Activated T-helper 9 cell treated with anti-CD3 and anti-CD28 coated beads, Interleukin-2, amount 50 U/mL, for 16 hours (primary cell): ENCODE data around the gene TSC2.
A peak's percentile ranks its signal among the peaks of the same experiment; 100 is the strongest.
"Not testable (repeated sequence)": the region's sequence is repeated elsewhere in the genome, so short reads cannot be mapped to it uniquely, and the experiment has no call there.

Source experiments
- DNase-seq: peaks from one replicate; pipeline ENCODE4 v3.0.0-alpha.2; 2020; ENCODE audit warnings: low read depth

The TSC2 gene

GRCh38 chr16:2009791-2010510 is 37.8 kb upstream of the TSC2 start, which contains the start of gene ZNF598:
TSS of gene ZNF598 (minus strand) at chr16:2009821.
- DNase-seq = peak; percentile 68

- DNase-seq = not testable (repeated sequence)
Observed at GRCh38 chr16:2011726-2012125, 36.1 kb upstream of the TSC2 start.

GRCh38 chr16:2013527-2013926 is 34.3 kb upstream of the TSC2 start:
- DNase-seq = no peak

DNA sequence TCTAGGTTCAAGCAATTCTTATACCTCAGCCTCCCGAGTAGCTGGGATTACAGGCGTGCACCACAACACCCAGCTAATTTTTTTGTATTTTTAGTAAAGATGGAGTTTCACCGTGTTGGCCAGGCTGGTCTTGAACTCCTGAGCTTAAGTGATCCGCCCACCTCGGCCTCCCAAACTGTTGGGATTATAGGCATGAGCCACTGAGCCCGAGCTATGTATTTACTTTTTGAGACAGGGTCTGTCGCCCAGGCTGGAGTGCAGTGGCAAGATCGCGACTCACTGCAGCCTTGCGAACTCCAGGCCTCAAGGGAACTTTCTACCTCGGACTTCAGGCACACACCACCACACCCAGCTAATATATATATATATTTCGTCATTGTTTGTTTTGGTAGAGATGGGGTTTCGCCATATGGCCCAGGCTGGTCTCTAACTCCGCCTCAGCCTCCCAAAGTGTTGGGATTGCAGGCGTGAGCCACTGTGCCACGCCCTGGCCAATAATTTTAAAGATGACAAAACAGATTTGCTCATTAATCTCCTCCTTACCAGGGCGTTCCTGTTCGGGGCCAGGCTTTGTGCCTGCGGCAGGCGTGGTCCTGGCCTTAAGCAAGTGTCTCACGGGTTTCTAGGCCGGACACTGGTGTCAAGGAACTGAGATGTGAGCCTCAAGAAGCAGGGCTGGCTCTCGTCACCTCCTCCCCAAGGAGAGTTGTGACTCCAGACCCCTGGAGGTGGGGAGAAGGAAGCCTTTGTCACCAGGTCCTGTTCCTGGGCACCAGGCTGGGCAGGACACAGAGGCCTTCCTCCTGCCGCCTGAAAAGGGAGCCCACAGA is 32.5 kb upstream of the TSC2 start:
- DNase-seq = no peak

GRCh38 chr16:2015947-2016208 is 31.9 kb upstream of the TSC2 start:
- no peak for DNase-seq

- no peak for DNase-seq
Observed at GRCh38 chr16:2016407-2016922, 31.3 kb upstream of the TSC2 start.

- no peak for DNase-seq
Observed at GRCh38 chr16:2019518-2019920, 28.3 kb upstream of the TSC2 start, which contains the start of gene NPW. TSS of gene NPW (plus strand) at chr16:2019785.

GRCh38 chr16:2019921-2020831 is 27.6 kb upstream of the TSC2 start:
- no peak for DNase-seq

DNA sequence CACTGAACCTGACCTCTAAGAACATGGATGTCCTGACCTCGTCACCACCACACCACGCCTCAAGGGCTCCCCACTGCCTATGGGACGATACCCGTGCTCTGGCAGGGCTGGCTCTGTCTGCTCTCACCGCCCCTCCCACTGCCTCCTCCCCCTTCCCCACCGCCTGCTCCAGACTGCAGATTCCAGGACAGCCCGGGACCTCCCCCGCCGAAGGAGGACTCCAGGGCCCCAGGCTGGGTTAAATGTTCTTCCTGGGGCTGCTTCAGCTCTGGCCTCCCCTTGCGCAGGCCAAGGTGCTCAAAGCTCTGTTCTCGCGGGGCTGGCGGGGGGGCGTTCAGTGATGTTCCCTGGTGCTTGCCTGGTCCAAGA is 25.1 kb upstream of the TSC2 start:
- DNase-seq = no peak

GRCh38 chr16:2023092-2024031 is 24.4 kb upstream of the TSC2 start:
- peak; percentile 94 for DNase-seq

DNA sequence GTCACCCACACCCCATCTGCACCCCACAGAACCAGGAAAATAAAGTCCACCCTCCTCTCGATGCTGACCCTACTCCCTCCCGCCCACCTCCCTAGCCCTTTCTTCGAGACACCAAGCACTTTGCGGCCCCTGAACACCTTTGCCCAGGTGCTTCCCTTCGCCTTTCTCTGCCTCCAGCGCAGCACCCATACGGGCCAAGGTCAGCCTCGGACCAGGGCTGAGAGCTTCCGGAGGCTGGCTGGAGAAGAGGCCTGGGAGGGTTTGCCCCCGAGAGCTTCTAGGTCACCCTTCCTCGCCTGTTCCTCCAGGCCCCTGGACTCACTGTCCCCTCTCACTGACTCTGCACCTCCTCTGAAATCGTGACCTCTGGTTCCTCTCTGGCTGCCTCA is 23.8 kb upstream of the TSC2 start:
- DNase-seq = no peak

DNA sequence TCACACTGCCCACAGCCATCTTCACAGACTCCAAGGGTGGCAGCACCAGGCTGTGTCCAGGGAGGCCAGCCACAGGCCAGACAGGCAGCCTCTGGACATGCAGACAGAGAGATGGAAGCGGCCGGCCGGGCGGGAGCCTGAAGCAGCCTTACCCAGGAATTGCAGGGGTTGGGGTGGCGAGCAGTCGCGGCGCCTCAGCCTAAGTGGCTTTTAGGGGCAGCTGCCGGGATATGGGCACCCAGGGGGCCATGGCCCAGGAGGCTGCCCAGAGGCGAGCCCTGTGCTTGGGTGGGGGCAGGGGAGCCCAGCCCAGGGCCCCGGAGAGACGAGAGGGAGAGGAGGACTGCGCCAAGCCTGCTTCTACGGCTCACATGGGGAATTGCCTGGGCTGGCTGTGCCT is 22.5 kb upstream of the TSC2 start:
- no peak for DNase-seq

- no peak for DNase-seq
Observed at GRCh38 chr16:2025878-2026460, 21.8 kb upstream of the TSC2 start.

DNA sequence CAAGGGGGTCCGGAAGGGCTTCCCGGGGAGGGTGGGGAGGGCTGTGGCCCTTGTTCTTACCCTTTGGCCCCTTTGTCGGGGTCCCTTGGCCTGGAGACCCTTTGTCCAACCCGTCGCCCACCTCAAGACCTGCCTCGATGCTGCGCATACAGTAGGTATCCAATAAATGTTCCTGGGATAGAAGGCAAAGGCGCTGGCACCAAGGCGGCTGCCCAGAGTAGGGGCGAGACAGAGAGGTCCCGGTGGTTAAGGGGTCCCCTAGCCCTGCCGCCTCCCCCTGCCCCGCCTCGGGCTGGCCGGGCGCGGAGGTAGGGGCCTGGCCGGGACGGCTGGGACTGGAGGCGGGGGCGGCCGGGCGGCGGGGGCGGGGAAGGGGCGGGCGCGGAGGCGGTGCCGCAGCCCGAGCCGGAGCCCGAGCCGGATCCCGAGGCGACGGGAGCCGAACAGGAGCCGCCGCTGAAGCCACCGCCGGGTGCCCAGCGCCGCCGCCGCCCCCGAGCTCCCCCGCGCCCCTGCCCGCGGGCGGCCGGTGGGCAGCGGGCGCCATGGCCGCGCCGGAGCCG is 21.2 kb upstream of the TSC2 start, which contains the start of gene NHERF2:
NHERF2 (plus strand) TSS at position 442 of the 563 bp plus-strand sequence; CDS start at position 546, 104 bp downstream.
- DNase-seq = no peak

GRCh38 chr16:2027024-2028010 is 20.5 kb upstream of the TSC2 start:
- no peak for DNase-seq

GRCh38 chr16:2028146-2028545 is 19.6 kb upstream of the TSC2 start:
- DNase-seq = no peak

GRCh38 chr16:2028620-2029220 is 19.1 kb upstream of the TSC2 start:
- DNase-seq = no peak

DNA sequence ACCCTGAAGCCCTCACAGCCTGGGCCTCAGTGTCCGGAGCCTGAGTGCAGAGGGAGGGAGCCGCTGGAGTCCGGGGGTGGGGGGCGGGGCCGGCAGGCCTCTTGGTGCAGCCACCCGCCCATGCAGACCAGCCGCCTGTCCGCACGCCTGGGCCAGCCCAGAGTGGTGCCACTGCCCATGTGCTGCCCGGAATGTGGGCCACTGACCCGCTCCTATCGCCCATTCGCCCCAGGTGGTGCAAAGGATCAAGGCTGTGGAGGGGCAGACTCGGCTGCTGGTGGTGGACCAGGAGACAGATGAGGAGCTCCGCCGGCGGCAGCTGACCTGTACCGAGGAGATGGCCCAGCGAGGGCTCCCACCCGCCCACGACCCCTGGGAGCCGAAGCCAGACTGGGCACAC is 18.4 kb upstream of the TSC2 start:
- no peak for DNase-seq

GRCh38 chr16:2030036-2030435 is 17.7 kb upstream of the TSC2 start:
- no peak for DNase-seq
